HEK293 (cell line): ENCODE data around the gene CCDC30.

ENCODE experiments used
- EGR2 ChIP-seq: fragments of 450-650 bp; formaldehyde crosslinking; IDR thresholded peaks from 2 replicates; pipeline ENCODE4 v1.5.1; 2016; ENCODE audit warnings: low read depth, missing biosample characterization, missing genetic modification characterization
- GLI2 ChIP-seq: fragments of 450-650 bp; formaldehyde crosslinking; IDR thresholded peaks from 2 replicates; pipeline ENCODE4; 2017; ENCODE audit warnings: missing biosample characterization, missing genetic modification characterization, low read depth, borderline replicate concordance
- GLI4 ChIP-seq: fragments of 450-650 bp; formaldehyde crosslinking; IDR thresholded peaks from 2 replicates; pipeline ENCODE4 v1.5.1; 2016; ENCODE audit warnings: missing biosample characterization, missing genetic modification characterization
- GLIS2 ChIP-seq: fragments of 450-650 bp; formaldehyde crosslinking; IDR thresholded peaks from 2 replicates; pipeline ENCODE4 v1.5.1; 2016; ENCODE audit warnings: missing biosample characterization, missing genetic modification characterization
- KLF1 ChIP-seq: fragments of 450-650 bp; formaldehyde crosslinking; IDR thresholded peaks from 2 replicates; pipeline ENCODE4 v1.5.1; 2016; ENCODE audit warnings: missing biosample characterization, missing genetic modification characterization
- KLF9 ChIP-seq: fragments of 450-650 bp; formaldehyde crosslinking; IDR thresholded peaks from 2 replicates; pipeline ENCODE4 v1.5.1; 2016; ENCODE audit warnings: missing biosample characterization, missing genetic modification characterization, low read depth
- OVOL3 ChIP-seq: fragments of 450-650 bp; formaldehyde crosslinking; IDR thresholded peaks from 2 replicates; pipeline ENCODE4 v1.5.1; 2016; ENCODE audit warnings: missing biosample characterization, missing genetic modification characterization
- PRDM1 ChIP-seq: fragments of 450-650 bp; formaldehyde crosslinking; IDR thresholded peaks from 2 replicates; pipeline ENCODE4; 2016; ENCODE audit warnings: missing biosample characterization, missing genetic modification characterization
- SP2 ChIP-seq: fragments of 450-650 bp; formaldehyde crosslinking; IDR thresholded peaks from 2 replicates; pipeline ENCODE4 v1.5.1; 2016; ENCODE audit warnings: missing biosample characterization, missing genetic modification characterization
- SP7 ChIP-seq: fragments of 450-650 bp; formaldehyde crosslinking; IDR thresholded peaks from 2 replicates; pipeline ENCODE4 v1.5.1; 2016; ENCODE audit warnings: missing biosample characterization, missing genetic modification characterization
- WT1 ChIP-seq: fragments of 450-650 bp; formaldehyde crosslinking; IDR thresholded peaks from 2 replicates; pipeline ENCODE4 v1.5.1; 2016; ENCODE audit warnings: missing biosample characterization, missing genetic modification characterization
- YY1 ChIP-seq: fragments of 450-650 bp; formaldehyde crosslinking; IDR thresholded peaks from 2 replicates; pipeline ENCODE4 v1.5.1; 2018; ENCODE audit warnings: missing biosample characterization, missing genetic modification characterization
- YY2 ChIP-seq: fragments of 450-650 bp; formaldehyde crosslinking; IDR thresholded peaks from 2 replicates; pipeline ENCODE4 v1.5.1; 2016; ENCODE audit warnings: missing biosample characterization, missing genetic modification characterization
- ZBTB17 ChIP-seq: fragments of 450-650 bp; formaldehyde crosslinking; IDR thresholded peaks from 2 replicates; pipeline ENCODE4 v1.5.1; 2016; ENCODE audit warnings: missing biosample characterization, missing genetic modification characterization
- ZBTB20 ChIP-seq: fragments of 450-650 bp; formaldehyde crosslinking; IDR thresholded peaks from 2 replicates; pipeline ENCODE4 v1.5.1; 2016; ENCODE audit warnings: missing biosample characterization, missing genetic modification characterization
- ZFP3 ChIP-seq: fragments of 450-650 bp; formaldehyde crosslinking; IDR thresholded peaks from 2 replicates; pipeline ENCODE4 v1.5.1; 2016; ENCODE audit warnings: low read depth, missing biosample characterization, missing genetic modification characterization
- ZNF202 ChIP-seq: fragments of 450-650 bp; formaldehyde crosslinking; IDR thresholded peaks from 2 replicates; pipeline ENCODE4 v1.5.1; 2016; ENCODE audit warnings: missing biosample characterization, missing genetic modification characterization, borderline replicate concordance
- ZNF223 ChIP-seq: fragments of 450-650 bp; formaldehyde crosslinking; IDR thresholded peaks from 2 replicates; pipeline ENCODE4 v1.5.1; 2016; ENCODE audit warnings: missing biosample characterization, missing genetic modification characterization
- ZNF239 ChIP-seq: fragments of 450-650 bp; formaldehyde crosslinking; IDR thresholded peaks from 2 replicates; pipeline ENCODE4 v1.5.1; 2016; ENCODE audit warnings: missing biosample characterization, missing genetic modification characterization
- ZNF24 ChIP-seq: fragments of 450-650 bp; formaldehyde crosslinking; IDR thresholded peaks from 2 replicates; pipeline ENCODE4 v1.5.1; 2016; ENCODE audit warnings: missing biosample characterization, missing genetic modification characterization
- ZNF335 ChIP-seq: fragments of 450-650 bp; formaldehyde crosslinking; conservative IDR thresholded peaks from 2 replicates; pipeline ENCODE4 v1.5.1; 2016; ENCODE audit warnings: missing biosample characterization, missing genetic modification characterization
- ZNF404 ChIP-seq: fragments of 450-650 bp; formaldehyde crosslinking; IDR thresholded peaks from 2 replicates; pipeline ENCODE4 v1.5.1; 2017; ENCODE audit warnings: missing biosample characterization, missing genetic modification characterization
- ZNF426 ChIP-seq: fragments of 450-650 bp; formaldehyde crosslinking; IDR thresholded peaks from 2 replicates; pipeline ENCODE4 v1.5.1; 2017; ENCODE audit warnings: missing biosample characterization, missing genetic modification characterization, mild to moderate bottlenecking, inconsistent platforms, moderate library complexity
- ZNF513 ChIP-seq: fragments of 450-650 bp; IDR thresholded peaks from 2 replicates; pipeline ENCODE4 v1.5.1; 2018; ENCODE audit warnings: missing biosample characterization, missing genetic modification characterization
- ZNF549 ChIP-seq: fragments of 450-650 bp; IDR thresholded peaks from 2 replicates; pipeline ENCODE4 v1.5.1; 2018; ENCODE audit warnings: missing biosample characterization, missing genetic modification characterization, mild to moderate bottlenecking, inconsistent platforms, moderate library complexity
- ZNF624 ChIP-seq: fragments of 450-650 bp; formaldehyde crosslinking; IDR thresholded peaks from 2 replicates; pipeline ENCODE4 v1.5.1; 2017; ENCODE audit warnings: missing biosample characterization, missing genetic modification characterization
- ZNF704 ChIP-seq: fragments of 450-650 bp; formaldehyde crosslinking; IDR thresholded peaks from 2 replicates; pipeline ENCODE4 v1.5.1; 2016; ENCODE audit warnings: missing biosample characterization, missing genetic modification characterization
- ZNF76 ChIP-seq: fragments of 450-650 bp; formaldehyde crosslinking; IDR thresholded peaks from 2 replicates; pipeline ENCODE4; 2016; ENCODE audit warnings: low read depth, missing biosample characterization, missing genetic modification characterization, borderline replicate concordance
- ZNF791 ChIP-seq: fragments of 450-650 bp; formaldehyde crosslinking; IDR thresholded peaks from 2 replicates; pipeline ENCODE4 v1.5.1; 2016; ENCODE audit warnings: missing biosample characterization, missing genetic modification characterization
- ZNF792 ChIP-seq: fragments of 450-650 bp; formaldehyde crosslinking; IDR thresholded peaks from 2 replicates; pipeline ENCODE4 v1.5.1; 2016; ENCODE audit warnings: missing biosample characterization, missing genetic modification characterization
- ZNF837 ChIP-seq: fragments of 450-650 bp; formaldehyde crosslinking; IDR thresholded peaks from 2 replicates; pipeline ENCODE4 v1.5.1; 2016; ENCODE audit warnings: missing biosample characterization, missing genetic modification characterization
- ZNF843 ChIP-seq: fragments of 450-650 bp; formaldehyde crosslinking; IDR thresholded peaks from 2 replicates; pipeline ENCODE4 v1.5.1; 2016; ENCODE audit warnings: missing biosample characterization, missing genetic modification characterization
- TF ChIP-seq, protein P1 (sequence below): fragments of 450-650 bp; formaldehyde crosslinking; IDR thresholded peaks from 2 replicates; pipeline ENCODE4 v1.5.1; 2016; ENCODE audit warnings: missing biosample characterization, missing genetic modification characterization

Gene CCDC30

DNA sequence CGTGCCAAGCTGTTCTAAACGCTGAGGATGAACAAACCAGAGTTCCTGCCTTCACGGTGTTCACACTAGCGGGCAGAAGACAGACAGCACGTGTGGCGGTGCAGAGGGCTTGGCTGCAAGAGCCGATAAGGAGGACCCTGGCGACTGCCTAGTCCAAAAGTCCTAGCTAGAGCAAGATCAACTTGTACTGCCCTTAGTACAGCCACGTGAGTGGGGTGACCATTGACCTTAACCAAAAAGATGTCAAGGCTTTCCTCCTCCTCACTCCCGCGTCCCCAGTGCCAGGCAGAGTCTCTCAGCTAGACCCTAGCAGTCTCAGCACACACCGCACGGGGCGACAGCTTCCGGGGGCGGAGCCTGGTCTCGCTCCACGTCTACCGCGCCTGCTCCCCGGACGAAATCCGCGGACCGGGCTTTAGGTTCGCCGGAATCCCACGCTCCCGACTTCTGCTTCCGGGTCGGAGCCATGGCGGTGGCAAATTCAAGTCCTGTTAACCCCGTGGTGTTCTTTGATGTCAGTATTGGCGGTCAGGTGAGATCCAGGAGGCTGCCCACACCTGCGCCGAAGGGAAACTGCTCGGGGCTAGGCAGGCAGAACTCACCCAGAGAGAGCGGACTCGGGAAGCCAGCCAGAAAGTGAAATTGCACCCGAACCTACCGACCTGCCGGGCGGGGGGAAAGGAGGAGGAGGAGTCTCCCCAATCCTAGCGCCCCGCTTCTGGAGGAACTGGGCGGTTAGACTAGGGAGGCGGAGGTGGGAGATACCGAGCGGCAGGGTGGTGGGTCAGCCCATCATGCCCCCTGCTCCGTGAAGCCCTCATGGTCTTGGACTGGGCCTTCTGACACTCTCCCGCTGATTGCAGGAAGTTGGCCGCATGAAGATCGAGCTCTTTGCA lies 195.1 kb downstream of the CCDC30 start, which contains the start of gene PPIH (continued):
- TF ChIP-seq, protein P1, sequence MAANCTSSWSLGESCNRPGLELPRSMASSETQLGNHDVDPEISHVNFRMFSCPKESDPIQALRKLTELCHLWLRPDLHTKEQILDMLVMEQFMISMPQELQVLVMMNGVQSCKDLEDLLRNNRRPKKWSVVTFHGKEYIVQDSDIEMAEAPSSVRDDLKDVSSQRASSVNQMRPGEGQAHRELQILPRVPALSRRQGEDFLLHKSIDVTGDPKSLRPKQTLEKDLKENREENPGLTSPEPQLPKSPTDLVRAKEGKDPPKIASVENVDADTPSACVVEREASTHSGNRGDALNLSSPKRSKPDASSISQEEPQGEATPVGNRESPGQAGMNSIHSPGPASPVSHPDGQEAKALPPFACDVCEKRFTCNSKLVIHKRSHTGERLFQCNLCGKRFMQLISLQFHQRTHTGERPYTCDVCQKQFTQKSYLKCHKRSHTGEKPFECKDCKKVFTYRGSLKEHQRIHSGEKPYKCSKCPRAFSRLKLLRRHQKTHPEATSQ (tag by site-specific recombination), result 0 out of 2 replicates have a peak, but pooled peaks have one; percentile 4
- TF ChIP-seq ZNF202 (tag by site-specific recombination), result no peak
- TF ChIP-seq ZNF843, result no peak
- TF ChIP-seq ZNF791 (tag by site-specific recombination), result no peak
- peak; percentile 50; the same call in 1 of the 2 replicates for TF ChIP-seq PRDM1 (tag by site-specific recombination)
- no peak for TF ChIP-seq ZNF837 (tag by site-specific recombination)
- TF ChIP-seq SP2, result peak; percentile 90
- TF ChIP-seq ZNF624 (tag by site-specific recombination), result no peak
- peak; percentile 46; the same call in 1 of the 2 replicates for TF ChIP-seq KLF9 (tag by site-specific recombination)
- no peak for TF ChIP-seq WT1 (tag by site-specific recombination)
- no peak for TF ChIP-seq ZFP3 (tag by site-specific recombination)
- peak; percentile 85 for TF ChIP-seq YY1 (tag by site-specific recombination)
- TF ChIP-seq ZBTB20 (tag by site-specific recombination), result peak; percentile 87
- TF ChIP-seq ZNF426 (tag by site-specific recombination), result no peak
- TF ChIP-seq ZNF549 (tag by site-specific recombination), result no peak
- peak; percentile 26; the same call in 1 of the 2 replicates for TF ChIP-seq GLIS2 (tag by site-specific recombination)
- TF ChIP-seq ZNF792 (tag by site-specific recombination), result no peak
- TF ChIP-seq ZNF239 (tag by site-specific recombination), result no peak
- no peak for TF ChIP-seq ZNF704
- no peak for TF ChIP-seq ZNF404
- TF ChIP-seq OVOL3 (tag by site-specific recombination), result no peak
- TF ChIP-seq SP7 (tag by site-specific recombination), result peak; percentile 72
- peak; percentile 95 for TF ChIP-seq ZBTB17 (tag by site-specific recombination)
- 0 out of 2 replicates have a peak, but pooled peaks have one; percentile 27 for TF ChIP-seq ZNF24
- no peak for TF ChIP-seq GLI4 (tag by site-specific recombination)
- TF ChIP-seq ZNF335 (tag by site-specific recombination), result peak; percentile 99
- TF ChIP-seq ZNF76 (tag by site-specific recombination), result peak; percentile 37
- peak; percentile 86 for TF ChIP-seq YY2
- TF ChIP-seq KLF1, result peak; percentile 17; the same call in 1 of the 2 replicates
- TF ChIP-seq ZNF513 (tag by site-specific recombination), result no peak
- TF ChIP-seq EGR2 (tag by site-specific recombination), result peak; percentile 86
- no peak for TF ChIP-seq GLI2 (tag by site-specific recombination)
- TF ChIP-seq ZNF223, result no peak
